GM12878 (cell line): ENCODE data around the gene SGIP1. TPM values are rescaled to one million over a fixed set of nuclear protein-coding genes. Genes with fewer than 3 reads are reported as not detected.

Experiments used
- ATAC-seq: fragments of 200-7000 bp; cut with Tn5 transposase; 3 replicates; pipeline ENCODE4 v1.9.1; 2020; ENCODE audit warnings: mild to moderate bottlenecking, moderate library complexity
- BruUV-seq: library from RNA; stranded (reverse); fragments of 400-500 nt; replicated peaks from 2 replicates; lab custom pipeline; 2021; lab: Mats Ljungman, UMichigan
- CTCF ChIA-PET: fragments of 300-600 bp; sonication (Branson Sonifier 250); formaldehyde crosslinking; extraction: SDS; loops from one replicate; lab custom pipeline; 2021; ENCODE audit warnings: inconsistent platforms; lab: Yijun Ruan, JAX
- POLR2A ChIA-PET: fragments of 350-600 bp; formaldehyde crosslinking; extraction: SDS; loops from one replicate; lab custom pipeline; 2021; ENCODE audit warnings: inconsistent platforms; lab: Charles Lee
- RAD21 ChIA-PET: fragments of 300-600 bp; sonication (Branson Sonifier 250); formaldehyde crosslinking; loops from one replicate; lab custom pipeline; 2023; ENCODE audit warnings: antibody characterized with exemption; ENCODE audit not compliant: unreplicated experiment; lab: Charles Lee
- SMC1A ChIA-PET: fragments of 300-600 bp; sonication (Branson Sonifier 250); formaldehyde crosslinking; loops from one replicate; lab custom pipeline; 2023; ENCODE audit not compliant: unreplicated experiment, uncharacterized antibody; lab: Charles Lee
- DNase-seq: peaks from one replicate; pipeline ENCODE4 v3.0.0-alpha.2; 2011; ENCODE audit warnings: low read depth, low spot score
- FAIRE-seq: peaks from 3 replicates; lab custom pipeline; 2011; peaks lifted over from hg19 to GRCh38; lab: Jason Lieb, UNC
- H2AFZ ChIP-seq: 2 replicates; pipeline ENCODE4 v1.6.0; 2011; ENCODE audit warnings: low read depth, low read length, control low read depth; ENCODE audit not compliant: control insufficient read depth
- H3K27ac ChIP-seq: 2 replicates; pipeline ENCODE4 v1.5.1; 2011; ENCODE audit warnings: control low read depth; ENCODE audit not compliant: control insufficient read depth, insufficient read depth
- H3K27me3 ChIP-seq, 2 experiments: replicated peaks in 1 of 2; 2 replicates each; pipeline versions ENCODE4 v1.6.0 to v1.6.1; 2011; ENCODE audit warnings: low read length in 1 of 2; ENCODE audit not compliant: control insufficient read depth in 2 of 2, insufficient read depth in 2 of 2
- H3K36me3 ChIP-seq, 2 experiments: 2 replicates each; pipeline ENCODE4 v1.5.1; 2011; ENCODE audit warnings: low read length in 1 of 2; ENCODE audit not compliant: control insufficient read depth in 2 of 2, insufficient read depth in 2 of 2
- H3K4me1 ChIP-seq: 2 replicates; pipeline ENCODE4 v1.6.1; 2011; ENCODE audit warnings: mild to moderate bottlenecking, low read length, moderate library complexity, mixed read lengths; ENCODE audit not compliant: control insufficient read depth, insufficient read depth
- H3K4me2 ChIP-seq: 2 replicates; pipeline ENCODE4 v1.6.0; 2011; ENCODE audit warnings: control low read depth; ENCODE audit not compliant: control insufficient read depth, insufficient read depth
- H3K4me3 ChIP-seq: fragments of 200-600 bp; sonication (generic); 2 replicates; pipeline ENCODE4 v1.5.1; 2016
- H3K79me2 ChIP-seq: 2 replicates; pipeline ENCODE4 v1.6.0; 2011; ENCODE audit warnings: low read length; ENCODE audit not compliant: control insufficient read depth, insufficient read depth
- H3K9ac ChIP-seq: 2 replicates; pipeline ENCODE4 v1.8.0; 2011; ENCODE audit warnings: low read length, control low read depth, mixed read lengths; ENCODE audit not compliant: control insufficient read depth, insufficient read depth
- H3K9me3 ChIP-seq: replicated peaks from 3 replicates; pipeline ENCODE4 v1.5.1; 2011; ENCODE audit warnings: mild to moderate bottlenecking, low read length; ENCODE audit not compliant: control insufficient read depth, insufficient read depth
- H4K20me1 ChIP-seq: 2 replicates; pipeline ENCODE4 v1.6.0; 2011; ENCODE audit not compliant: control insufficient read depth, insufficient read depth
- ETV6 ChIP-seq, 2 experiments: fragments of 450-650 bp in 1 of 2; IDR thresholded peaks in 1 of 2; conservative IDR thresholded peaks in 1 of 2; 2 replicates each; pipeline ENCODE4 v1.6.1; 2014; ENCODE audit warnings: antibody characterized with exemption in 1 of 2, borderline replicate concordance in 1 of 2, low read depth in 1 of 2, mild to moderate bottlenecking in 1 of 2, moderate library complexity in 1 of 2
- YY1 ChIP-seq: IDR thresholded peaks from 2 replicates; pipeline ENCODE4 v1.6.1; 2011; ENCODE audit warnings: low read depth, mild to moderate bottlenecking, low read length
- WGBS: methylation state at CpG from one replicate; pipeline ENCODE4 v1.1.6; 2016; ENCODE audit warnings: low lambda C conversion rate; ENCODE audit not compliant: insufficient replicate concordance, insufficient coverage; ENCODE audit errors: missing lambda C conversion rate; 5-methylcytosine and 5-hydroxymethylcytosine counted together
- in situ Hi-C: fragments of 300-500 bp; cut with MboI; formaldehyde crosslinking; loops from 9 replicates; pipeline ENCODE4 v1.14.3; 2018; ENCODE audit warnings: mixed read lengths
- intact Hi-C: fragments of 100-400 bp; cut with micrococcal nuclease; formaldehyde crosslinking; loops from one replicate; pipeline ENCODE4 v1.14.2; 2022; ENCODE audit not compliant: unreplicated experiment
- polyA plus RNA-seq, 11 experiments: library from polyadenylated mRNA; depleted of rRNA in 4 of 11; unstranded in 6 of 11; stranded (reverse) in 5 of 11; fragments of >200 nt; fragmentation: Nextera tagmentation in 4 of 11; fragmentation: Illumina TruSeq in 1 of 11; extraction: Ambion mirVana in 4 of 11; extraction: Trizol in 1 of 11; gene quantifications; 1 replicate in 1 of 11; 2 replicates in 10 of 11; pipeline versions ENCODE4 v1.2.1 to v1.2.3, GENCODE V29; 2011 to 2016; ENCODE audit warnings: inconsistent platforms in 2 of 11, missing spikeins in 2 of 11, low read depth in 1 of 11
- total RNA-seq, 4 experiments: library from RNA; depleted of rRNA in 3 of 4; stranded (reverse); fragments of >200 nt in 3 of 4; fragmentation: Illumina TruSeq in 1 of 4; extraction: Trizol in 1 of 4; gene quantifications; 2 replicates each; pipeline versions ENCODE4 v1.2.1 to v1.2.3, GENCODE V29; 2013 to 2021
- TF ChIP-seq, protein P1 (sequence below): fragments of 450-650 bp; IDR thresholded peaks from 2 replicates; pipeline ENCODE4 v1.6.1; 2017; ENCODE audit warnings: borderline replicate concordance
- TF ChIP-seq, protein P2 (sequence below): fragments of 450-650 bp; IDR thresholded peaks from 2 replicates; pipeline ENCODE4 v1.6.1; 2017; ENCODE audit warnings: low read depth, mild to moderate bottlenecking, moderate library complexity
- TF ChIP-seq, protein P3 (sequence below): IDR thresholded peaks from 2 replicates; pipeline ENCODE4 v1.6.1; 2011; ENCODE audit warnings: borderline replicate concordance, low read depth, mild to moderate bottlenecking, moderate library complexity, low read length; ENCODE audit not compliant: insufficient read depth, poor library complexity, severe bottlenecking
- TF ChIP-seq, protein P4 (sequence below): fragments of 450-650 bp; formaldehyde crosslinking; IDR thresholded peaks from 2 replicates; pipeline ENCODE4 v1.4.0; 2020; ENCODE audit warnings: mild to moderate bottlenecking, moderate library complexity

Gene SGIP1
- total and polyA plus RNA-seq, 10 of the 15 experiments (the other 5 are each of a cell fraction or from before 2014, with no cell fraction given) = 0.15 TPM; not detected in 9

DNA sequence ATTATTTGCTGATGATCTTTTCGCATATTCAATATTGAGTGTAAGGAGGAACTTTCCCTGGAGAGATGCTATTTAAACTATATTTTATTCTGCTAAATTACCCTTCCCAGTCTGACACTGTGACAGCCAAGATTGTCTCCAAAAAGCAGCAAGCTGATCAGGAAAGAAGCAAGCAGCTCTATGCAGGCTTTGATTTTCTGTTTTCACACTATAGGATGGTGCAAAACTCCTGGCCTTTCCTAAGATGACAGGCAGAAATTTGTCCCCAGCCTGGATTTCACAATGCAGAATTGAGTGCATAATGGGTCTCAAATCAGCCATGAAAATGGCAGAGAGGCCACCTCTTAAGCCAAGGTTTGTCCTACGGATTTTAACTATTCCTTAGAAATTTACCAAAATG, 1.1 kb downstream of the SGIP1 start (continued):
- TF ChIP-seq, protein P1, sequence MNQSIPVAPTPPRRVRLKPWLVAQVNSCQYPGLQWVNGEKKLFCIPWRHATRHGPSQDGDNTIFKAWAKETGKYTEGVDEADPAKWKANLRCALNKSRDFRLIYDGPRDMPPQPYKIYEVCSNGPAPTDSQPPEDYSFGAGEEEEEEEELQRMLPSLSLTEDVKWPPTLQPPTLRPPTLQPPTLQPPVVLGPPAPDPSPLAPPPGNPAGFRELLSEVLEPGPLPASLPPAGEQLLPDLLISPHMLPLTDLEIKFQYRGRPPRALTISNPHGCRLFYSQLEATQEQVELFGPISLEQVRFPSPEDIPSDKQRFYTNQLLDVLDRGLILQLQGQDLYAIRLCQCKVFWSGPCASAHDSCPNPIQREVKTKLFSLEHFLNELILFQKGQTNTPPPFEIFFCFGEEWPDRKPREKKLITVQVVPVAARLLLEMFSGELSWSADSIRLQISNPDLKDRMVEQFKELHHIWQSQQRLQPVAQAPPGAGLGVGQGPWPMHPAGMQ = no peak

DNA sequence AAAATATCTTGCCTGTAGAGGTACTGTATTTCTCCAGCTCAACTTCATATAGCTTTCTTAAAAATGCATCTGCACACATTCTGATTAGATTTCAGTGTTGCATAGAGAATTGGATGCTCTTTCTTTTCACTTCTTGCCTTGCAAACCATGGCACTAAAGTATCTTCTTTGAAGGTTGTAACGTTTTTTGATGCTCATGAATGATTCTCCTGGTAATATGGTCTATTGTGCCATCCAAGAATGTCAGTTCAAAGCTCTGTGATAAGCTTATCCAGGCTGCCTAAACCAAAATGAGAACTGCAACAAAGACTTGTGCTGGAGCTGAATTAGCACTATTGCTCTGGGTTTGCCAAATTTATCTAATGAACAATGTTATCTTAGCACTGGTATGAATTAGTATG, 1.9 kb downstream of the SGIP1 start:
- FAIRE-seq (no peak), ATAC-seq (no peak), DNase-seq (no peak)
- 0% methylated on average over 1 of the region's 1 CpG for WGBS
- RAD21 ChIA-PET = no interaction called here
- Histone ChIP-seq H3K4me2 (no peak overlapping the region), H3K4me1 (no peaks in the 10 kb centered on the region), H4K20me1 (no peaks in the 10 kb centered on the region), H3K9ac (no peak overlapping the region), H2AFZ (no peak overlapping the region), H3K9me3 (no peaks in the 10 kb centered on the region), H3K79me2 (no peaks in the 10 kb centered on the region), H3K27ac (no peak overlapping the region), H3K27me3 (peaks cover 9 to 12% of the 10 kb centered on the region in 2 experiments), H3K4me3 (no peak overlapping the region), H3K36me3 (no peaks in the 10 kb centered on the region)
- intact Hi-C loops = no loop called here
- SMC1A ChIA-PET = no interaction called here
- in situ Hi-C loops = no loop called here
- BruUV-seq = no TSS peak
- CTCF ChIA-PET = interaction anchor here (0.6 to 1.6 kb wide), 4 partner anchors 13 to 676 kb away, joined by 3 to 5 read pairs (median 4); no protein-coding TSS in a partner anchor
- POLR2A ChIA-PET = no interaction called here
- TF ChIP-seq, protein P2, sequence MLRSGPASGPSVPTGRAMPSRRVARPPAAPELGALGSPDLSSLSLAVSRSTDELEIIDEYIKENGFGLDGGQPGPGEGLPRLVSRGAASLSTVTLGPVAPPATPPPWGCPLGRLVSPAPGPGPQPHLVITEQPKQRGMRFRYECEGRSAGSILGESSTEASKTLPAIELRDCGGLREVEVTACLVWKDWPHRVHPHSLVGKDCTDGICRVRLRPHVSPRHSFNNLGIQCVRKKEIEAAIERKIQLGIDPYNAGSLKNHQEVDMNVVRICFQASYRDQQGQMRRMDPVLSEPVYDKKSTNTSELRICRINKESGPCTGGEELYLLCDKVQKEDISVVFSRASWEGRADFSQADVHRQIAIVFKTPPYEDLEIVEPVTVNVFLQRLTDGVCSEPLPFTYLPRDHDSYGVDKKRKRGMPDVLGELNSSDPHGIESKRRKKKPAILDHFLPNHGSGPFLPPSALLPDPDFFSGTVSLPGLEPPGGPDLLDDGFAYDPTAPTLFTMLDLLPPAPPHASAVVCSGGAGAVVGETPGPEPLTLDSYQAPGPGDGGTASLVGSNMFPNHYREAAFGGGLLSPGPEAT = no peak
- TF ChIP-seq, protein P3, sequence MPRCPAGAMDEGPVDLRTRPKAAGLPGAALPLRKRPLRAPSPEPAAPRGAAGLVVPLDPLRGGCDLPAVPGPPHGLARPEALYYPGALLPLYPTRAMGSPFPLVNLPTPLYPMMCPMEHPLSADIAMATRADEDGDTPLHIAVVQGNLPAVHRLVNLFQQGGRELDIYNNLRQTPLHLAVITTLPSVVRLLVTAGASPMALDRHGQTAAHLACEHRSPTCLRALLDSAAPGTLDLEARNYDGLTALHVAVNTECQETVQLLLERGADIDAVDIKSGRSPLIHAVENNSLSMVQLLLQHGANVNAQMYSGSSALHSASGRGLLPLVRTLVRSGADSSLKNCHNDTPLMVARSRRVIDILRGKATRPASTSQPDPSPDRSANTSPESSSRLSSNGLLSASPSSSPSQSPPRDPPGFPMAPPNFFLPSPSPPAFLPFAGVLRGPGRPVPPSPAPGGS = no peak
- TF ChIP-seq, protein P4, sequence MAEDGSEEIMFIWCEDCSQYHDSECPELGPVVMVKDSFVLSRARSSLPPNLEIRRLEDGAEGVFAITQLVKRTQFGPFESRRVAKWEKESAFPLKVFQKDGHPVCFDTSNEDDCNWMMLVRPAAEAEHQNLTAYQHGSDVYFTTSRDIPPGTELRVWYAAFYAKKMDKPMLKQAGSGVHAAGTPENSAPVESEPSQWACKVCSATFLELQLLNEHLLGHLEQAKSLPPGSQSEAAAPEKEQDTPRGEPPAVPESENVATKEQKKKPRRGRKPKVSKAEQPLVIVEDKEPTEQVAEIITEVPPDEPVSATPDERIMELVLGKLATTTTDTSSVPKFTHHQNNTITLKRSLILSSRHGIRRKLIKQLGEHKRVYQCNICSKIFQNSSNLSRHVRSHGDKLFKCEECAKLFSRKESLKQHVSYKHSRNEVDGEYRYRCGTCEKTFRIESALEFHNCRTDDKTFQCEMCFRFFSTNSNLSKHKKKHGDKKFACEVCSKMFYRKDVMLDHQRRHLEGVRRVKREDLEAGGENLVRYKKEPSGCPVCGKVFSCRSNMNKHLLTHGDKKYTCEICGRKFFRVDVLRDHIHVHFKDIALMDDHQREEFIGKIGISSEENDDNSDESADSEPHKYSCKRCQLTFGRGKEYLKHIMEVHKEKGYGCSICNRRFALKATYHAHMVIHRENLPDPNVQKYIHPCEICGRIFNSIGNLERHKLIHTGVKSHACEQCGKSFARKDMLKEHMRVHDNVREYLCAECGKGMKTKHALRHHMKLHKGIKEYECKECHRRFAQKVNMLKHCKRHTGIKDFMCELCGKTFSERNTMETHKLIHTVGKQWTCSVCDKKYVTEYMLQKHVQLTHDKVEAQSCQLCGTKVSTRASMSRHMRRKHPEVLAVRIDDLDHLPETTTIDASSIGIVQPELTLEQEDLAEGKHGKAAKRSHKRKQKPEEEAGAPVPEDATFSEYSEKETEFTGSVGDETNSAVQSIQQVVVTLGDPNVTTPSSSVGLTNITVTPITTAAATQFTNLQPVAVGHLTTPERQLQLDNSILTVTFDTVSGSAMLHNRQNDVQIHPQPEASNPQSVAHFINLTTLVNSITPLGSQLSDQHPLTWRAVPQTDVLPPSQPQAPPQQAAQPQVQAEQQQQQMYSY = no peak
- no peak for TF ChIP-seq ETV6 (conservative IDR thresholded peaks at IDR 0.05 in 1 of 2, IDR thresholded peaks at IDR 0.05 in 1 of 2; ENCODE audit: borderline replicate concordance in 1 of 2, low read depth in 1 of 2)
- no peak for TF ChIP-seq YY1
